ENCODE measurements around the gene SUSD1. TPM values are rescaled to one million over a fixed set of nuclear protein-coding genes. Genes with fewer than 3 reads are reported as not detected.

The SUSD1 gene
- polyA plus RNA-seq, 1 donor from 2014 or later: 2.0 TPM

GRCh38 chr9:112015149-112015548, 159.9 kb downstream of the SUSD1 start:
- Histone ChIP-seq H2AFZ (ENCODE audit: low read depth, low read length) (no peak overlapping the region), H3F3A (ENCODE audit: insufficient read depth, low read length, poor library complexity, severe bottlenecking) (no peaks in the 10 kb centered on the region), H3K79me2 (replicated peaks; ENCODE audit: insufficient read depth, low read length) (no peaks in the 10 kb centered on the region), H3K9me3 (ENCODE audit: low read length) (no peaks in the 10 kb centered on the region), H3K4me3 (ENCODE audit: low read length) (no peak overlapping the region), H3K9ac (ENCODE audit: low read length) (no peak overlapping the region), H3K27ac (ENCODE audit: low read length) (no peak overlapping the region), H3K27me3 (ENCODE audit: insufficient read depth, low read depth, low read length) (no peaks in the 10 kb centered on the region), H3K9me2 (ENCODE audit: insufficient read depth, low read length) (no peaks in the 10 kb centered on the region), H3K36me3 (ENCODE audit: insufficient read depth, low read length) (no peaks in the 10 kb centered on the region), H4K20me1 (ENCODE audit: insufficient read depth) (no peaks in the 10 kb centered on the region), H3K4me2 (ENCODE audit: low read length) (no peak overlapping the region)
- no peak for TF ChIP-seq SMC3 (conservative IDR thresholded peaks at IDR 0.05; ENCODE audit: poor library complexity)
- TF ChIP-seq TAF1 (IDR thresholded peaks at IDR 0.05; ENCODE audit: low read depth): no peak
- TF ChIP-seq EP300 (conservative IDR thresholded peaks at IDR 0.05; ENCODE audit: poor library complexity, severe bottlenecking): no peak
- no peak for TF ChIP-seq MXI1 (conservative IDR thresholded peaks at IDR 0.05; ENCODE audit: poor library complexity, severe bottlenecking)
- no peak for TF ChIP-seq EZH2 (IDR thresholded peaks at IDR 0.05; ENCODE audit: borderline replicate concordance, insufficient read depth, low read length, poor library complexity, severe bottlenecking)
- no peak for TF ChIP-seq POLR2AphosphoS5 (IDR thresholded peaks at IDR 0.05)
- no peak for TF ChIP-seq RAD21 (conservative IDR thresholded peaks at IDR 0.05)
- TF ChIP-seq CTCF (IDR thresholded peaks at IDR 0.05; ENCODE audit: poor library complexity, severe bottlenecking): no peak

GRCh38 chr9:112013266-112013665, 161.8 kb downstream of the SUSD1 start:
- H3F3A ChIP-seq (ENCODE audit: insufficient read depth, low read length, poor library complexity, severe bottlenecking): no peaks in the 10 kb centered on the region
- H3K27ac ChIP-seq (ENCODE audit: low read length): no peak overlapping the region
- no peaks in the 10 kb centered on the region for H3K9me2 ChIP-seq (ENCODE audit: insufficient read depth, low read length)
- no peaks in the 10 kb centered on the region for H3K27me3 ChIP-seq (ENCODE audit: insufficient read depth, low read depth, low read length)
- no peaks in the 10 kb centered on the region for H3K36me3 ChIP-seq (ENCODE audit: insufficient read depth, low read length)
- no peak overlapping the region for H2AFZ ChIP-seq (ENCODE audit: low read depth, low read length)
- TF ChIP-seq EZH2 (IDR thresholded peaks at IDR 0.05; ENCODE audit: borderline replicate concordance, insufficient read depth, low read length, poor library complexity, severe bottlenecking) (no peak), EP300 (conservative IDR thresholded peaks at IDR 0.05; ENCODE audit: poor library complexity, severe bottlenecking) (no peak), RAD21 (conservative IDR thresholded peaks at IDR 0.05) (no peak), CTCF (IDR thresholded peaks at IDR 0.05; ENCODE audit: poor library complexity, severe bottlenecking) (no peak), POLR2AphosphoS5 (IDR thresholded peaks at IDR 0.05) (no peak), TAF1 (IDR thresholded peaks at IDR 0.05; ENCODE audit: low read depth) (no peak), MXI1 (conservative IDR thresholded peaks at IDR 0.05; ENCODE audit: poor library complexity, severe bottlenecking) (no peak), REST (IDR thresholded peaks at IDR 0.05; ENCODE audit: borderline replicate concordance) (no peak), SMC3 (conservative IDR thresholded peaks at IDR 0.05; ENCODE audit: poor library complexity) (no peak)
- no peak overlapping the region for H3K9ac ChIP-seq (ENCODE audit: low read length)
- H3K4me2 ChIP-seq (ENCODE audit: low read length): no peak overlapping the region
- no peaks in the 10 kb centered on the region for H3K9me3 ChIP-seq (ENCODE audit: low read length)
- no peaks in the 10 kb centered on the region for H3K79me2 ChIP-seq (replicated peaks; ENCODE audit: insufficient read depth, low read length)
- no peak overlapping the region for H3K4me3 ChIP-seq (ENCODE audit: low read length)
- H4K20me1 ChIP-seq (ENCODE audit: insufficient read depth): no peaks in the 10 kb centered on the region

Data from neural cell (in vitro differentiated cells).